HL-60 (cell line): ENCODE measurements around the gene TTC39A.

ENCODE experiments used
- DNase-seq, 2 experiments: peaks; one replicate each; pipeline ENCODE4 v3.0.0-alpha.2; 2010 to 2020; ENCODE audit warnings: low read depth in 1 of 2, low spot score in 1 of 2
- H3K27ac ChIP-seq: fragments of 250-450 bp; sonication (Bioruptor Pico); replicated peaks from 2 replicates; pipeline ENCODE4 v1.5.1; 2020; ENCODE audit warnings: mild to moderate bottlenecking, moderate library complexity
- H3K27me3 ChIP-seq: fragments of 250-450 bp; sonication (Bioruptor Pico); 2 replicates; pipeline ENCODE4 v1.5.1; 2021; ENCODE audit warnings: mild to moderate bottlenecking, moderate library complexity; ENCODE audit not compliant: insufficient read depth, poor library complexity, severe bottlenecking
- H3K4me3 ChIP-seq: replicated peaks from 2 replicates; pipeline ENCODE4 v1.5.1; 2011; ENCODE audit warnings: mild to moderate bottlenecking, control low read depth, low read length; ENCODE audit not compliant: insufficient read depth
- GABPA ChIP-seq: IDR thresholded peaks from 2 replicates; pipeline ENCODE4 v1.6.1; 2012; ENCODE audit warnings: low read depth
- POLR2AphosphoS5 ChIP-seq: IDR thresholded peaks from 2 replicates; pipeline ENCODE4 v1.6.1; 2012; ENCODE audit warnings: low read depth
- SPI1 ChIP-seq: IDR thresholded peaks from 2 replicates; pipeline ENCODE4 v1.6.1; 2012; ENCODE audit warnings: low read depth, mild to moderate bottlenecking, borderline replicate concordance
- TF ChIP-seq, protein P1 (sequence below): IDR thresholded peaks from one replicate; pipeline ENCODE4 v1.5.1; 2011; ENCODE audit warnings: low read length, control low read depth, inconsistent platforms; ENCODE audit not compliant: insufficient read depth
- TF ChIP-seq, protein P2 (sequence below): IDR thresholded peaks from 2 replicates; pipeline ENCODE4 v1.6.1; 2012; ENCODE audit warnings: low read depth; ENCODE audit not compliant: insufficient replicate concordance

TTC39A gene

DNA sequence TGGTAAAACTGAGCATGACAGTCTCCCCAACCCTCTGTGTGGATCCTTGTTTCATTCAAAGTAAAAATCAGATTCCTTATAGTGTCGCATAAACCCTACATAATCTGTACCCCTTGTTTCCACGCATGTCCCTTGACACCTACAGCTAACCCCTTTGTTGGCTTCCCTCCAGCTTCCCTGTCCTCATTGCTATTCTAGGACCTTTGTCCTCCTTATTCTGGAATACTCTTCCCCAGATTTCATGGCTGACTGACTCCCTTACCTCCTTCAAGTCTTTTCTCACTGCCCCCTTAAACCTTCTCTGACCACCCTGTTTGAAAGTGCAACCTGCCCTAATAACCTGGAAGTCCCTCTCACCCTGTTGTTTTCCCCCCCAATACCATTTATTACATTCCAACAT lies 90.3 kb downstream of the TTC39A start:
- no peaks in the 10 kb centered on the region for H3K27me3 ChIP-seq
- H3K27ac ChIP-seq: no peak overlapping the region
- DNase-seq: no peak
- TF ChIP-seq GABPA: no peak
- TF ChIP-seq, protein P1, sequence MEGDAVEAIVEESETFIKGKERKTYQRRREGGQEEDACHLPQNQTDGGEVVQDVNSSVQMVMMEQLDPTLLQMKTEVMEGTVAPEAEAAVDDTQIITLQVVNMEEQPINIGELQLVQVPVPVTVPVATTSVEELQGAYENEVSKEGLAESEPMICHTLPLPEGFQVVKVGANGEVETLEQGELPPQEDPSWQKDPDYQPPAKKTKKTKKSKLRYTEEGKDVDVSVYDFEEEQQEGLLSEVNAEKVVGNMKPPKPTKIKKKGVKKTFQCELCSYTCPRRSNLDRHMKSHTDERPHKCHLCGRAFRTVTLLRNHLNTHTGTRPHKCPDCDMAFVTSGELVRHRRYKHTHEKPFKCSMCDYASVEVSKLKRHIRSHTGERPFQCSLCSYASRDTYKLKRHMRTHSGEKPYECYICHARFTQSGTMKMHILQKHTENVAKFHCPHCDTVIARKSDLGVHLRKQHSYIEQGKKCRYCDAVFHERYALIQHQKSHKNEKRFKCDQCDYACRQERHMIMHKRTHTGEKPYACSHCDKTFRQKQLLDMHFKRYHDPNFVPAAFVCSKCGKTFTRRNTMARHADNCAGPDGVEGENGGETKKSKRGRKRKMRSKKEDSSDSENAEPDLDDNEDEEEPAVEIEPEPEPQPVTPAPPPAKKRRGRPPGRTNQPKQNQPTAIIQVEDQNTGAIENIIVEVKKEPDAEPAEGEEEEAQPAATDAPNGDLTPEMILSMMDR: no peak
- TF ChIP-seq, protein P2, sequence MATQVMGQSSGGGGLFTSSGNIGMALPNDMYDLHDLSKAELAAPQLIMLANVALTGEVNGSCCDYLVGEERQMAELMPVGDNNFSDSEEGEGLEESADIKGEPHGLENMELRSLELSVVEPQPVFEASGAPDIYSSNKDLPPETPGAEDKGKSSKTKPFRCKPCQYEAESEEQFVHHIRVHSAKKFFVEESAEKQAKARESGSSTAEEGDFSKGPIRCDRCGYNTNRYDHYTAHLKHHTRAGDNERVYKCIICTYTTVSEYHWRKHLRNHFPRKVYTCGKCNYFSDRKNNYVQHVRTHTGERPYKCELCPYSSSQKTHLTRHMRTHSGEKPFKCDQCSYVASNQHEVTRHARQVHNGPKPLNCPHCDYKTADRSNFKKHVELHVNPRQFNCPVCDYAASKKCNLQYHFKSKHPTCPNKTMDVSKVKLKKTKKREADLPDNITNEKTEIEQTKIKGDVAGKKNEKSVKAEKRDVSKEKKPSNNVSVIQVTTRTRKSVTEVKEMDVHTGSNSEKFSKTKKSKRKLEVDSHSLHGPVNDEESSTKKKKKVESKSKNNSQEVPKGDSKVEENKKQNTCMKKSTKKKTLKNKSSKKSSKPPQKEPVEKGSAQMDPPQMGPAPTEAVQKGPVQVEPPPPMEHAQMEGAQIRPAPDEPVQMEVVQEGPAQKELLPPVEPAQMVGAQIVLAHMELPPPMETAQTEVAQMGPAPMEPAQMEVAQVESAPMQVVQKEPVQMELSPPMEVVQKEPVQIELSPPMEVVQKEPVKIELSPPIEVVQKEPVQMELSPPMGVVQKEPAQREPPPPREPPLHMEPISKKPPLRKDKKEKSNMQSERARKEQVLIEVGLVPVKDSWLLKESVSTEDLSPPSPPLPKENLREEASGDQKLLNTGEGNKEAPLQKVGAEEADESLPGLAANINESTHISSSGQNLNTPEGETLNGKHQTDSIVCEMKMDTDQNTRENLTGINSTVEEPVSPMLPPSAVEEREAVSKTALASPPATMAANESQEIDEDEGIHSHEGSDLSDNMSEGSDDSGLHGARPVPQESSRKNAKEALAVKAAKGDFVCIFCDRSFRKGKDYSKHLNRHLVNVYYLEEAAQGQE: no peak
- no peak for TF ChIP-seq POLR2AphosphoS5
- no peak for TF ChIP-seq SPI1
- no peak overlapping the region for H3K4me3 ChIP-seq

DNA sequence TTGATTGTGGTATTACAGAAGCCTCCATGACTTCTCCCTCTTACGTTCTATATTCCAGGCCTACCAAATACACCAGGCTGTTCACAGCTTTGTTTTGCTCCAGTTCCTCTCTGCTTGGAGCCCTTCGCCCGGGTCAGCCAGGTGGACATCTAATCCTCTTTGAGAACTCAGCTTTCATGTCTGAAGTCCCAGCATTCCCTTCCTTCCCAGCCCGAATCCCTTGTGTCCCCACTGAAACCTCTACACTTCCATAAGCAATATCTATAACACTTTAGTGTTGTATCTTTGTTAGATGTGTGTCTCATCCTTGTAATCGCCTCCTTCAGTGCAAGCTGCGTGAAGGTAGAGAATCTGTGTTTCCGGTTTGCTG lies 92.3 kb downstream of the TTC39A start:
- Histone ChIP-seq H3K4me3 (peak overlapping the region; percentile 66), H3K27me3 (no peaks in the 10 kb centered on the region), H3K27ac (no peak overlapping the region)
- peak in 1 of 2 experiments; percentile 2 for DNase-seq
- no peak for TF ChIP-seq POLR2AphosphoS5
- TF ChIP-seq SPI1: peak; percentile 41; the same call in 1 of the 2 replicates
- TF ChIP-seq, protein P2: no peak
- TF ChIP-seq GABPA: no peak

DNA sequence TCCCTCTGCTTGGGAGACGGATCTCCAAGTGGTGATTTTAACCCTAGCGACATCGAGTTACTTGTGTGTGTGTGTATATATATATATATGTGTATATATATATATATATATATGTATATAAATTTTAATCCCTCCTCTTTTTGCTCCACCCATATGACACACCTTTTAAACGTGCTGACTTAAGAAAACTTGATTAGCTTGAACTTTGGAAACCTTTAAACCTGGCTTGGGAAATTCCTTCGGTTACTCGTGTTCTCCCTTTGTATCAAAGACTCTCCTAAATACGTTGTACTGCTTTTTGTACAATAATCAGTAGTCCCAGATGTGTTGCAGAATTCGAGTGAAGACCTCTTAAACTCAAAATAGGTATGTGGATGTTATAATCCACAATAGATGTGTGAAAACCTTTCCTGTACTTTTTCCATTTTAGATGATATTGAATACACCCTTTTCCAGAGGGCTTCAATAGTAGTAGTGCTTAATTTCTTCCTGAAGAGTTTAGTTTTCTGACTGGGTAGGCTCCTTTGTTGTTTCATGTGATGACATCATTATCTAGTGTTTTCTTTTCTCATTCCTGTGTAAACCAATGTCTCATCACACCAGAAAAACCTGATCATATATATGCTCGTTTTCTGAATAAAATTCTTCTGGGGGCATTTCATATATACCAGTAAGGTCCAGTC lies 92.9 kb downstream of the TTC39A start:
- Histone ChIP-seq H3K4me3 (peak overlapping the region; percentile 66), H3K27me3 (no peaks in the 10 kb centered on the region), H3K27ac (peak overlapping the region; percentile 88)
- TF ChIP-seq, protein P1: no peak
- TF ChIP-seq, protein P2: no peak
- TF ChIP-seq POLR2AphosphoS5 (no peak), GABPA (no peak), SPI1 (no peak)
- no peak for DNase-seq
